Endothelial cell of hepatic sinusoid (primary cell): ENCODE data around the gene CFD.
"Not testable (repeated sequence)": the region's sequence is repeated elsewhere in the genome, so short reads cannot be mapped to it uniquely, and the experiment has no call there.

Source experiments
- in situ Hi-C: cut with HindIII; loops from 2 replicates; pipeline ENCODE4 v1.10.0; 2017; ENCODE audit warnings: low sequenced_read_pairs

CFD gene

GRCh38 chr19:825897-826644 is 33.4 kb upstream of the CFD start:
- in situ Hi-C loops: no loop called here

GRCh38 chr19:827314-827709 is 32.2 kb upstream of the CFD start:
- in situ Hi-C loops: no loop called here

GRCh38 chr19:827710-828321 is 31.6 kb upstream of the CFD start, which contains the start of gene AZU1:
AZU1 (plus strand) TSS chr19:827837; CDS start chr19:827847, 10 bp downstream.
- in situ Hi-C loops: no loop called here

- in situ Hi-C loops: no loop called here
These were observed 30.2 kb upstream of the CFD start for GRCh38 chr19:829129-829758.

- in situ Hi-C loops: no loop called here
These were observed 27.8 kb upstream of the CFD start for GRCh38 chr19:831407-832369.

GRCh38 chr19:834216-834615 is 25.2 kb upstream of the CFD start:
- in situ Hi-C loops: no loop called here

- in situ Hi-C loops: no loop called here
These were observed 24.2 kb upstream of the CFD start for GRCh38 chr19:835210-835810.

- in situ Hi-C loops: no loop called here
These were observed 18.8 kb upstream of the CFD start, which contains the start of gene PRTN3 for GRCh38 chr19:840519-841206. PRTN3 (plus strand) TSS chr19:840999; CDS start chr19:841009, 10 bp downstream.

- in situ Hi-C loops: not testable (repeated sequence)
These were observed 16.7 kb upstream of the CFD start for GRCh38 chr19:842802-843179.

GRCh38 chr19:843180-843835 is 16.2 kb upstream of the CFD start:
- in situ Hi-C loops: no loop called here

- in situ Hi-C loops: no loop called here
These were observed 15.5 kb upstream of the CFD start for GRCh38 chr19:843836-844545.

- in situ Hi-C loops: no loop called here
These were observed 14.9 kb upstream of the CFD start for GRCh38 chr19:844546-844971.

GRCh38 chr19:845707-846521 is 13.6 kb upstream of the CFD start:
- in situ Hi-C loops: no loop called here

- in situ Hi-C loops: no loop called here
These were observed 11.0 kb upstream of the CFD start for GRCh38 chr19:848386-848921.

GRCh38 chr19:849195-849594 is 10.3 kb upstream of the CFD start:
- in situ Hi-C loops: not testable (repeated sequence)

- in situ Hi-C loops: no loop called here
These were observed 9.1 kb upstream of the CFD start for GRCh38 chr19:850221-850978.

GRCh38 chr19:850979-851335 is 8.5 kb upstream of the CFD start:
- in situ Hi-C loops: no loop called here
